ENCODE measurements around the gene NRG3.
"Not testable (repeated sequence)": the region's sequence is repeated elsewhere in the genome, so short reads cannot be mapped to it uniquely, and the experiment has no call there.

NRG3 gene

DNA sequence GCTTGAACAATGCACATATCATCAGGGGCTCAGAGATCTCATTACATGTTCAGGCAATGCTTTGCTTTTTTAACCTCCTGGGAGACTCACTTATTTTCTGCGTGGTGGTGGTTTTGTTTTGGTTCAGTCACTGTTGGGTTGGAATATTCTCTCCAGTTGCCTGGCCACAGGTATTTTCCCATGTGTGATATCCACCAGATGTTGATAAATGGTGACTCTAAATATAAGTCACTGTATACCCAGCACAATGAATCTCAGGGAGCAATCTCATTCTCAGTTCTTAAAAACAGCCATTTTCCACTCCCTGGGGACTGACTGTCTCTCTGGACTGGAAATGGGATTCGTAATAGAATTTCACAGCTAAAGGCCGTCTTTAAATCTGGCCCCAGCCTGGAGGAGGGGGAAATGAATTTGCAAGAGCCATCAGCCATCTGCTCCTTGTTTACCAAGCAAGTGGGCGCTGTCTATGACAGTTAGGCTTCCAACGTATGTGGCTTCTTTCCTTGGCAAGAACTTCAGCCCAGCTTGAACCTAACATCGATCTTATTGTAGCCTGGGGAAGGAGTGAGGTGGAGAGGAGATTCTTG, 1106.2 kb downstream of the NRG3 start:
- DNase-seq (ENCODE audit: low read depth in 2 of 2), result no peak

DNA sequence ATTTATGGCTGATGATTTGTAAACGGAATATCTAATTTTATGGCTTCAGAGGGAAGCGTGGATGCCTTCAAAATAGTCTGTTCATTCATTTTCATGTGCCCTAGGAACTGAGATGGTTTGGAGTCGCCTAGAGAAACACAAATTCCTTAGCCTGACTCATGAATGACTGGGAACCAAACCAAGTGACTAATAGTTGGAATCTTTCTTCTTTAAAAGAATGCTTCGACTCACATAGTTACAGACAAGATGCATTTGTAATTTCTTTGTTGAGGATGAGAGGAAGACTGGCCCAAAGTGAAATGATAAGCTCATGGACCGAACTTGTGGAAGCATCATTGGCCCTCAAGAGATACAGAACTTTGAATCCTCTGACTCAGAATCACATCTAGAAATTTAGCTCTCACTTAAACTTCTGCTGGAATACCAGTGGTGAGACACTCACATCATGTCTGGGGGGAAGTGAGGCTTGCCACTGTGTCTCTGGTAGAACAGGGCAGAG, 1107.2 kb downstream of the NRG3 start:
- no peak for DNase-seq (ENCODE audit: low read depth in 2 of 2)

DNA sequence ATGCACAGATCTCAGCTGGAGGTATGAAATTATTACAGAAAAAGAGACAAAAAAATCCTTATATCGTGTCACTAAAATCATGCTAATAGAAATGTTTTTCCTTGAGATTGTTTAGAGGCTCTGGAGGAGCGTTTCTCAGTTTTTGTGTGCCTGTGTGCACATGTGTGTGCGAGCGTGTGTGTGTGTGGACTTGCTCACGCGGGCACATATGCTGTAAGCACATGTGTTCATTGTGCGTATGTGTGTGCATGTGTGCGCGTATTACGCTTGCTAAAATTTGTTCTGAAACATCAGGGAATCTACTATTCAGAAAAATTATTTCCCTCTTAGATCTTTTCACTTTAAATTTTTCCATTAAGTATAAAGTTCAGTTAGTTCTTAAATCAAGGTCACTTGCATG, 1111.2 kb downstream of the NRG3 start:
- DNase-seq (ENCODE audit: low read depth in 2 of 2), result no peak

DNA sequence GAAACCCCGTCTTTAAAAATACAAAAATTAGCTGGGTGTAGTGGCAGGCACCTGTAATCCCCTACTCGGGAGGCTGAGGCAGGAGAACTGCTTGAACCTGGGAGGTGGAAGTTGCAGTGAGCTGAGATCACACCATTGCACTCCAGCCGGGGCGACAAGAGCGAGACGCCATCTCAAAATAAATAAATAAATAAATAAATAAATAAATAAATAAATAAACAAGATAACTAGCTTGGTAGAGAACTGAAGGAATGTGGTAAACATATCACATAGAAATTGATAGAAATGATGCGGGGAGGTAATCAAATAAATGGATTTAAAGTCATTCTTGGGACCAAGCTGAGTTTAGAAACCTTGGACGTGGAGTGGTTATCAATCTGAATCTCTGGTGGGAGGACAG, 1131.5 kb downstream of the NRG3 start:
- DNase-seq (ENCODE audit: low read depth in 2 of 2), result not testable (repeated sequence)

GRCh38 chr10:83007510-83007909, 1132.5 kb downstream of the NRG3 start:
- DNase-seq (ENCODE audit: low read depth in 2 of 2), result no peak

DNA sequence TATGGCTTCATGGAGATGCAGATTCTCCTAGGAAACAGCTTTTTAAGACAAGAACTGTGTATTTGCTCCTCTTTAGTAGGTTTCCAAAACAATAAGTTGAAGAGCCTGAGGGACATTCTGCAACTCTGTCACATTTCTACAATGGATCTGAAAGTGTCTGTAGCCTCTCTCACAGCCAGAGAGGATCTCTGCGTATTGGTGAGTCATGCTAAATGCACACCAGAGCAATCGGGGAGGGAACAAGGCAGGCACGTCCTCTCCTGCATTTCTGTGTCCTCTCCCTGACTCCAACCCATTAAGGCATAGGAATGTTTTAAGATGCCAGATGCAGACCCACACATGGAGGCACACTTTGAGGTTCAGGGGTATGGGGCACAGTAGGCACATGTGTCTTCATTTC, 1137.9 kb downstream of the NRG3 start:
- DNase-seq (ENCODE audit: low read depth in 2 of 2), result no peak

- no peak for DNase-seq (ENCODE audit: low read depth in 2 of 2)
Observed at GRCh38 chr10:83017076-83017867, 1142.3 kb downstream of the NRG3 start.

- no peak for DNase-seq (ENCODE audit: low read depth in 2 of 2)
Observed at GRCh38 chr10:83023662-83024061, 1148.7 kb downstream of the NRG3 start.
